SJSA1 (cell line): Measurements from ENCODE around the gene LRP6. TPM values are rescaled to one million over a fixed set of nuclear protein-coding genes. Genes with fewer than 3 reads are reported as not detected.

Source experiments
- DNase-seq, 2 experiments: peaks; one replicate each; pipeline ENCODE4 v3.0.0-alpha.2; 2015 to 2020; ENCODE audit warnings: low spot score in 2 of 2, low read depth in 1 of 2
- H3K27ac ChIP-seq: fragments of 250-450 bp; sonication (Bioruptor Pico); 2 replicates; pipeline ENCODE4 v1.5.1; 2020; ENCODE audit warnings: mild to moderate bottlenecking, moderate library complexity
- H3K27me3 ChIP-seq: fragments of 250-450 bp; sonication (Bioruptor Pico); replicated peaks from 2 replicates; pipeline ENCODE4 v1.5.1; 2020; ENCODE audit warnings: mild to moderate bottlenecking, moderate library complexity
- H3K36me3 ChIP-seq: fragments of 250-450 bp; sonication (Bioruptor Pico); 2 replicates; pipeline ENCODE4 v1.5.1; 2020; ENCODE audit warnings: mild to moderate bottlenecking
- H3K4me1 ChIP-seq: fragments of 250-450 bp; sonication (Bioruptor Pico); replicated peaks from 2 replicates; pipeline ENCODE4 v1.6.1; 2021; ENCODE audit warnings: mild to moderate bottlenecking
- H3K4me3 ChIP-seq: fragments of 250-450 bp; sonication (Bioruptor Pico); 2 replicates; pipeline ENCODE4 v1.5.1; 2020; ENCODE audit warnings: mild to moderate bottlenecking
- H3K9me3 ChIP-seq: fragments of 250-450 bp; sonication (Bioruptor Pico); replicated peaks from 2 replicates; pipeline ENCODE4 v1.5.1; 2020; ENCODE audit warnings: mild to moderate bottlenecking
- total RNA-seq: library from RNA; depleted of rRNA; stranded (reverse); fragments of >200 nt; shearing (Covaris generic); gene quantifications from 2 replicates; pipeline ENCODE4 v1.2.3, GENCODE V29; 2014

LRP6 gene
- total RNA-seq, 1 experiment from 2014 or later = 31.3 TPM

DNA sequence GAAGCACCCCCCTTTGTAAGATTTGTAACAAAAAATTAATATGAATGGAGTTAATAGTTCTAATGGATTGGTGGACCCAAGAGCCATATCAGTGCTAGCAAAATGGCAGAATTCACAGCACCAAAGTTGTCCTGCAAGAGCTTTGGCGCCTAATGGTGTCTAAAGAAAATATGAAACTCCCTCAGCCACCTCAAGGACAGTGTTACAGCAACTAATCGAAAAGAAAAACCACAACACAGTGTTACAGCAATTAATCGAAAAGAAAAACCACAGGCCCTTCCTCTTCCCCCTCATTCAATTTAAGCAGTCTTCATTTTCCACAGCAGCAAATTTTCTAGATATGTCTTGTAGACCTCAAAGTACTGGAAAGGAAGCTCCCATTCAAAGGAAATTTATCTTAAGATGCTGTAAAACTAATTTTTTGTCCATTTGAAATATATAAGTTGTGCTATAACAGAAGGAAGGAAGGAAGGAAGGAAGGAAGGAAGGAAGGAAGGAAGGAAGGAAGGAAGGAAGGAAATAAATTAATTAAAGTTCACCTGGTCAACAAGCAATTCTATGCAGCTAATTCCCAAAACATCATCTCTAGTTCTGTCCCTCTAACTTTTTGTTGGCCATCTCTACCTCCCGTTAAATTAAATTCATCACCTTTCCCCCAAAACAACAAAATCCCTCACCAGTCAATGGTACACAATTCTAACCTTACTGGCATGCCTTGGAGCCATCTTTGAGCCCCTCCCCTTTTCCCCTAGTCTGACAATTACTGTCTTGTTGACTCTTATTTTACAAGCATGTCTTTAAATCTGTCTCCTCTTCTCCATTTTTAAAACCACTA, 17.4 kb downstream of the LRP6 start:
- no peak overlapping the region for H3K27ac ChIP-seq
- DNase-seq = no peak

DNA sequence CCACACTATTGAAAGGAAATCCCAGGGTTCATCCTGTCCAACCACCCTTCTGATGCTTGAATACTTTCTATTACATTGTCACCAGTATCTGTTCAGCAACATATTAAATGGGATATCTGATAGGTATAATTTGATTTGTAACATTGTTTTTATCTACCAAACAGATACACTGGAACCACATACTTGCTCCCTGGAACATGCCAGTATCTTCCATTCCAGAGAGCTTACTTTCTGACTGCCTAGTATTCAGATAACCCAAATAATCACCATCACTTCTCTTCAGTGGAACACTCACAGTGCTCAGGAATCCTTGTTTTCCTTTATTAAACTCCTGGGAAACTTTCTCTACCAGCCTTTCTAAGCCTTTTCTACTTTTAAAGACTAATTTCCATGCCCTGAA, 19.3 kb downstream of the LRP6 start:
- H3K36me3 ChIP-seq = peaks cover 13% of the 10 kb centered on the region
- no peaks in the 10 kb centered on the region for H3K9me3 ChIP-seq
- no peak overlapping the region for H3K4me3 ChIP-seq
- no peak for DNase-seq
- H3K4me1 ChIP-seq = no peaks in the 10 kb centered on the region
- no peak overlapping the region for H3K27ac ChIP-seq
- H3K27me3 ChIP-seq = no peaks in the 10 kb centered on the region

More for the DNA sequence above, 17.4 kb downstream of the LRP6 start:
- Histone ChIP-seq H3K4me3 (no peak overlapping the region), H3K27me3 (no peaks in the 10 kb centered on the region), H3K9me3 (no peaks in the 10 kb centered on the region), H3K4me1 (no peaks in the 10 kb centered on the region), H3K36me3 (peaks cover 9% of the 10 kb centered on the region)

DNA sequence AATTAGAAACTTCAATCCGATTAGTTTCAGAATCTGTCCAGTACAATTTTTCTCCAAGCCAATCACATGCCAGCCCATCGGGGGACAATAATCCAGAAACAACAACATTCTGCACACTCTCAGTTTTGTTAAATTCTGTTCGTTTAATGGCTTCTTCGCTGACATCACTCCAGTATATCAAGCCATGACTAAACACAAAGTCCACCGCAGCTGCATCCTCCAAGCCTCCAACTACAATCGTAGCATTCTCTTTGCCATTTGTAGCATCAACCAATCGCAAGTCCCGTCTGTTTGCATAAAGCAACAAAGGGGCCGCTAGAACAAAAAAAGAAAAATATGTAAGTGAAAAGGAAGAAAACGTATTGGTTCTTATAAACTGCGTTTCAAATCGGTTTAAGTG, 22.5 kb downstream of the LRP6 start:
- H3K4me3 ChIP-seq = no peak overlapping the region
- H3K27me3 ChIP-seq = no peaks in the 10 kb centered on the region
- no peak for DNase-seq
- H3K4me1 ChIP-seq = no peaks in the 10 kb centered on the region
- no peak overlapping the region for H3K27ac ChIP-seq
- peaks cover 8% of the 10 kb centered on the region; the same call in 1 of the 2 replicates for H3K36me3 ChIP-seq
- no peaks in the 10 kb centered on the region for H3K9me3 ChIP-seq

- Histone ChIP-seq H3K27me3 (no peaks in the 10 kb centered on the region), H3K36me3 (peaks cover 8% of the 10 kb centered on the region; the same call in 1 of the 2 replicates), H3K9me3 (no peaks in the 10 kb centered on the region), H3K4me1 (no peaks in the 10 kb centered on the region), H3K4me3 (no peak overlapping the region), H3K27ac (no peak overlapping the region)
- no peak for DNase-seq
These were observed 26.0 kb downstream of the LRP6 start for GRCh38 chr12:12240662-12241340.

DNA sequence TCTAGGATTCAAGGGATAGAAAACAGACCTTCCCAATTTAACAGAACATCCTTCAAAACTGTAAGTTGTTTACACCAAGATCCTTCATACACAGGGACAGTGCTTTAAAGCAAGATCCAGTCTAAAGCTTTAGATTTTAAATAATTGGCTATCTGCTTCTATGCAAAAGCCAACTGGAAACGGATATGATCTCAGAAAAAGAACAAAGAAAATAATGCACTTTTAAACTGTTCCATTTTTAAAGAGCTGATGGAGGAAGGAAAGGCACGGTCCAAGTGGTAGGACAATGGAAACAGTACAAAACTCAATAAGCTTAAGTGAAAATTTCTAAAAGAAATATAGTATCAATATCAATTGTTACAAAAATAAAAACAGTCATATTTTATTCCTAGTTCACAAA, 27.7 kb downstream of the LRP6 start:
- no peak for DNase-seq
- no peaks in the 10 kb centered on the region for H3K4me1 ChIP-seq
- no peaks in the 10 kb centered on the region for H3K9me3 ChIP-seq
- no peak overlapping the region for H3K27ac ChIP-seq
- H3K27me3 ChIP-seq = no peaks in the 10 kb centered on the region
- H3K36me3 ChIP-seq = peaks cover 6% of the 10 kb centered on the region; the same call in 1 of the 2 replicates
- no peak overlapping the region for H3K4me3 ChIP-seq

DNA sequence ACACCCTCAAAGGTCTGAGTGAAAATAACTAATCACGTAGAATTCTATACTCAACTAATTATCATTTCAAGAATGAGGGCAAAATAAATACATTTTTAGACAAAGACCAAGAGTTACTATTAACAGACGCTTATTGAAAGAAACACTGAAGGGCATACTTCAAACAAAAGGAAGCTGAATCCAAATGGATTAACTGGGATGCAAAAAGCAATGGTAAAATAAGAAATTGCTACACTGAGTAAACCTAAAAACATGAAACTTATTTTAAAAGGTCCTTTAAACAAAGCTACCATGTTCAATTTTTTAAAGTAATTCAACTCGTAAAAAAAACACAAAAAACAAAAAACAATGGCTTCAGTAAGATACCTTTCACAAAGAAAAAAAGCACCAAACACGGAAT, 28.2 kb downstream of the LRP6 start:
- Histone ChIP-seq H3K27me3 (no peaks in the 10 kb centered on the region), H3K9me3 (no peaks in the 10 kb centered on the region), H3K4me1 (no peaks in the 10 kb centered on the region), H3K36me3 (peaks cover under 1% of the 10 kb centered on the region; the same call in 1 of the 2 replicates), H3K27ac (no peak overlapping the region), H3K4me3 (no peak overlapping the region)
- no peak for DNase-seq

GRCh38 chr12:12236896-12237295, 29.9 kb downstream of the LRP6 start:
- Histone ChIP-seq H3K9me3 (no peaks in the 10 kb centered on the region), H3K27me3 (no peaks in the 10 kb centered on the region), H3K4me1 (no peaks in the 10 kb centered on the region), H3K36me3 (no peaks in the 10 kb centered on the region), H3K4me3 (no peak overlapping the region), H3K27ac (no peak overlapping the region)
- DNase-seq = no peak

- Histone ChIP-seq H3K27me3 (no peaks in the 10 kb centered on the region), H3K4me3 (no peak overlapping the region), H3K27ac (no peak overlapping the region), H3K9me3 (no peaks in the 10 kb centered on the region), H3K4me1 (peaks cover 12% of the 10 kb centered on the region), H3K36me3 (no peaks in the 10 kb centered on the region)
- no peak for DNase-seq
These were observed 36.6 kb downstream of the LRP6 start for GRCh38 chr12:12230275-12230674.

DNA sequence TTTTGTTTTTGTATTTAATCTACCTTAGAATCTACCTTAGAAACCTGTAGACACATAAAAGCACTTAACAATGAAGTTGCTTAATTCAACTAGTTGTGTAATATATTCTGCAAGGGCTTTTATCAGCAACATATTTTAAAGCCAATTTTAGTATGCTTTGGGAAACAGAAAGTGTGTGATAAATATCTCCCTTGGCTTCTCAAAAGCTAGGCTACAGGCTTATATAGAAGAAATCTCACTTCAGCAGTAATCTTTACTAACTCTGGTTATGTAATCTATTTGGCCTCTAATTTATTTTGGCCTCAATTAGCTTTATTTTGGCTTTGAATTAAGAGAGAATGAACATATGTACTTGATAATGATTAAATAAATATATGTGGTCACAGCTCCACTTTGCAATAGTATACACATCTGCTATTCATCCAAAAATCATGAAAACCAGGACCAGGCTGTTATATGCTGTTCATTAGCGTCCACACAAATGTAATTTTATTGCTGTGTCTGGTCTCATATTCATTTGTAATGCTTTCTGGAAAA, 37.2 kb downstream of the LRP6 start:
- Histone ChIP-seq H3K9me3 (no peaks in the 10 kb centered on the region), H3K4me3 (no peak overlapping the region), H3K27ac (no peak overlapping the region), H3K27me3 (no peaks in the 10 kb centered on the region), H3K4me1 (peaks cover 14% of the 10 kb centered on the region), H3K36me3 (no peaks in the 10 kb centered on the region)
- DNase-seq = no peak

- Histone ChIP-seq H3K9me3 (no peaks in the 10 kb centered on the region), H3K36me3 (no peaks in the 10 kb centered on the region), H3K27ac (no peak overlapping the region), H3K27me3 (no peaks in the 10 kb centered on the region), H3K4me3 (no peak overlapping the region), H3K4me1 (peaks cover 20% of the 10 kb centered on the region)
- DNase-seq = no peak
These were observed 38.4 kb downstream of the LRP6 start for GRCh38 chr12:12228402-12228801.

GRCh38 chr12:12226187-12226586, 40.7 kb downstream of the LRP6 start:
- peak in 1 of 2 experiments; percentile 31 for DNase-seq
- H3K9me3 ChIP-seq = no peaks in the 10 kb centered on the region
- H3K27me3 ChIP-seq = no peaks in the 10 kb centered on the region
- no peak overlapping the region for H3K4me3 ChIP-seq
- no peak overlapping the region for H3K27ac ChIP-seq
- H3K4me1 ChIP-seq = peaks cover 20% of the 10 kb centered on the region
- no peaks in the 10 kb centered on the region for H3K36me3 ChIP-seq

DNA sequence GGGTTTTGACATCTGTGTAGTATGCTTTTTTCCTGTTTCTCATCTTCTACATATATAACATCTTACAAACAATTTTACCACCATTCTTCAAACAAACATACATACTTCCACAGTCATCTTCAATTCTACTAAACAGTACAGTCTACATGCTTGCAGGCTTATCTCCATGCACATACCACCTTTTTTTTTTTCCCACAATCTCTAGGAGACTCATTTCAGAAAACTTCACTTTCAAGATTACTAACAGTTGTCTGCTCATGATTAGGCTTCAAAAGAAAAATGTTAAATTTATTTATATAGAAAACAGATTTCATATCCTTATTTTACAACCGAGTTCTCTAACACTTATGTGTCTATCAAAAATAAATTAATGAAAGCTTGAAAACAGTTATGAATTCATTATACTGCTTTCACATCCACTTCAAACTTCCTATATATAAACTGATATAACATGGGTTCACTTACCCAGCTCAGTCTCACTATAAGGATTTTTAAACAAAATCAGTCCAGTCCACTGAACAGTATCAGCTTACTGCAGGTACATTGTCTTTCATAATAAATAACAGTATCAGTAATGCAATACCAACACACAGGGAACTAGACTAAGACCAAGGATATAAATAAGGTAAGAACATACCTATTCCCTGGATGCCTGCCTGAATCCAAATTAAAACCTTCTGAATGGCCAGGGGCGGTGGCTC, 42.5 kb downstream of the LRP6 start:
- no peak overlapping the region for H3K27ac ChIP-seq
- no peak for DNase-seq

GRCh38 chr12:12221560-12221959, 45.3 kb downstream of the LRP6 start:
- H3K27ac ChIP-seq = no peak overlapping the region
- H3K27me3 ChIP-seq = no peaks in the 10 kb centered on the region
- no peak overlapping the region for H3K4me3 ChIP-seq
- H3K36me3 ChIP-seq = no peaks in the 10 kb centered on the region
- H3K4me1 ChIP-seq = peaks cover 20% of the 10 kb centered on the region
- no peaks in the 10 kb centered on the region for H3K9me3 ChIP-seq
- no peak for DNase-seq

More for the DNA sequence above, 42.5 kb downstream of the LRP6 start:
- Histone ChIP-seq H3K4me3 (no peak overlapping the region), H3K4me1 (peaks cover 20% of the 10 kb centered on the region), H3K27me3 (no peaks in the 10 kb centered on the region), H3K9me3 (no peaks in the 10 kb centered on the region), H3K36me3 (no peaks in the 10 kb centered on the region)
